GM19351 (cell line): ENCODE results near the gene AP1G2.
"Not testable (repeated sequence)": the region's sequence is repeated elsewhere in the genome, so short reads cannot be mapped to it uniquely, and the experiment has no call there.

Experiments
- ATAC-seq: cut with Tn5 transposase; IDR thresholded peaks from one replicate; pipeline ENCODE4 v1.9.1; 2021; ENCODE audit warnings: mild to moderate bottlenecking, moderate library complexity; ENCODE audit not compliant: unreplicated experiment

The AP1G2 gene, protein sequence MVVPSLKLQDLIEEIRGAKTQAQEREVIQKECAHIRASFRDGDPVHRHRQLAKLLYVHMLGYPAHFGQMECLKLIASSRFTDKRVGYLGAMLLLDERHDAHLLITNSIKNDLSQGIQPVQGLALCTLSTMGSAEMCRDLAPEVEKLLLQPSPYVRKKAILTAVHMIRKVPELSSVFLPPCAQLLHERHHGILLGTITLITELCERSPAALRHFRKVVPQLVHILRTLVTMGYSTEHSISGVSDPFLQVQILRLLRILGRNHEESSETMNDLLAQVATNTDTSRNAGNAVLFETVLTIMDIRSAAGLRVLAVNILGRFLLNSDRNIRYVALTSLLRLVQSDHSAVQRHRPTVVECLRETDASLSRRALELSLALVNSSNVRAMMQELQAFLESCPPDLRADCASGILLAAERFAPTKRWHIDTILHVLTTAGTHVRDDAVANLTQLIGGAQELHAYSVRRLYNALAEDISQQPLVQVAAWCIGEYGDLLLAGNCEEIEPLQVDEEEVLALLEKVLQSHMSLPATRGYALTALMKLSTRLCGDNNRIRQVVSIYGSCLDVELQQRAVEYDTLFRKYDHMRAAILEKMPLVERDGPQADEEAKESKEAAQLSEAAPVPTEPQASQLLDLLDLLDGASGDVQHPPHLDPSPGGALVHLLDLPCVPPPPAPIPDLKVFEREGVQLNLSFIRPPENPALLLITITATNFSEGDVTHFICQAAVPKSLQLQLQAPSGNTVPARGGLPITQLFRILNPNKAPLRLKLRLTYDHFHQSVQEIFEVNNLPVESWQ

DNA sequence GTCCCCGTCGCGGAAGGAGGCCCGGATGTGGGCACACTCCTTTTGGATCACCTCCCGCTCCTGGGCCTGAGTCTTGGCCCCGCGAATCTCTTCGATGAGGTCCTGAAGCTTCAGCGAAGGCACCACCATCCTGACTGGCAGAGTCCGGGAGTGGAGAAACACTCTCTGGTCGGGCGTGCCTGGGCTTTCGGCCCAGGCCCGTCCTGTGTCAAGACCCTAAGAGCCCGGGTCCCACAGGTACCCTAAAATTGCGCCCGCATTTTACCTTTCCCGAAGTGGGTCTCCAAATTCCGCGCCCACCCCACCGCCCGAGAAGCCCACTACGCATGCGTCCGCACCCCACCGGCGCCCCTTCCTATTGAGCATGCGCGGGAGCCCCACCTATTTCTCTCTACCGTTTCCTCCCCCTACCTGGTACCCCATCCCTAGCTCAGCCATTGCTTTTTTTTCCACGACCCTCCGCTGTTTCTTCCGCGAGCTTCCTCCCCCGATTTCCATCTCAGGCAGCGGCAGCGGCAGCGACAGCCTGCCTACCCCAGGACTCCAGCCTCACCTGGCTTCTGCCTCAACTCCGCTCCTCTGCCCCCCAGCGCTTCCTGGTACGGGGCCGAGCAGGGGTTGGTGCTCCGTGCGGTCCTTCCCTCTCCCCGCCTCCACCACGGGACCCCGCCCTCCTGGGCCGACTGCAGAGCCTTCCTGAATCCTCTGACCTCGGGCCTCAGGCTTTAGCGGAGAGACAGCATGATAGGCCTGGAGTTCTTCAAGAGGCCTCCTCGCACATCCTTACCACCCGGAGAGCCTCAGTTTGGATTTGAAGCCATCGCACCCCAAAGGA, at the start of gene AP1G2:
Gene AP1G2 (minus strand): TSS at position 606 of the 835 bp plus-strand sequence. CDS start 477 bp downstream, at position 129.
- peak; percentile 90 for ATAC-seq

DNA sequence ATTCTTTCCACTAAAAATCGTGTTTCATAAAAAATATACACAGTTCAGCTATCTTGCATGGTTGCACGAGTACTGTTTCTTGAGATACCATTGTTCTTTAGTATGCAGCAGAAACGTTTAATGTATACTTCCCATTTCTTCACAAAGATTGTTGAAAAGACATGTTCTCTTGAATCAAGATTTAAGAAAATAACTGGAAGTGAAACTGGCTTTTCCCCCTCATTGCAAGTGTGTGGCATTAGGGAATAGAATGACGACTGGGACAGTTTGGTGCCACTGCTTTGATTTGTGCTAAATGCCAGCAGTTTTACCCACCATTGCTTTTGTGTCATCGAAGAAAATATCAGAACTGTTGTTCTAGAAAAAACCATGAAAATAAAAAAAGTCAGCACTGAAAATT, 48.3 kb upstream of the AP1G2 start:
- ATAC-seq = no peak

DNA sequence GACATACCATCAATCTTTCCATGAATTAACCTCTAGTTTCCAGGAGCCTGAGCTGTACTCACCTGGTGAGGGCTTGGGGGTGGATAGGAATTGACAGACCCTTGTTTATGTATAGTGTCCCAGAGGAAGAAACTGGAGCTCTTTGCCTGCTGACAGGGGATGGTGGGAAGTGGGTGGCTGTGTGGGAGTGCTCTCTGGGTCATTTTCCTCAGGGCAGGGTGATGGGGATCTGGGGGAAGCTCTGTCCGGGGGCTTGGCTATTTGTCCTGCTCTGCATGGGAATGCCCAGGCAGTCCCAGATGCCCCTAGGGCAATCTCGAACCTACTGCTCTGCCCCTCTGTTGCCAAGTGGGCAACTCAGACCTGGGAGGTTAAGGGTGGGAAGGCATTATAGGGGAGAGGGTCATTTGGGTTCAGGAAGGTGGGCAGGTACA, 46.8 kb upstream of the AP1G2 start:
- no peak for ATAC-seq

DNA sequence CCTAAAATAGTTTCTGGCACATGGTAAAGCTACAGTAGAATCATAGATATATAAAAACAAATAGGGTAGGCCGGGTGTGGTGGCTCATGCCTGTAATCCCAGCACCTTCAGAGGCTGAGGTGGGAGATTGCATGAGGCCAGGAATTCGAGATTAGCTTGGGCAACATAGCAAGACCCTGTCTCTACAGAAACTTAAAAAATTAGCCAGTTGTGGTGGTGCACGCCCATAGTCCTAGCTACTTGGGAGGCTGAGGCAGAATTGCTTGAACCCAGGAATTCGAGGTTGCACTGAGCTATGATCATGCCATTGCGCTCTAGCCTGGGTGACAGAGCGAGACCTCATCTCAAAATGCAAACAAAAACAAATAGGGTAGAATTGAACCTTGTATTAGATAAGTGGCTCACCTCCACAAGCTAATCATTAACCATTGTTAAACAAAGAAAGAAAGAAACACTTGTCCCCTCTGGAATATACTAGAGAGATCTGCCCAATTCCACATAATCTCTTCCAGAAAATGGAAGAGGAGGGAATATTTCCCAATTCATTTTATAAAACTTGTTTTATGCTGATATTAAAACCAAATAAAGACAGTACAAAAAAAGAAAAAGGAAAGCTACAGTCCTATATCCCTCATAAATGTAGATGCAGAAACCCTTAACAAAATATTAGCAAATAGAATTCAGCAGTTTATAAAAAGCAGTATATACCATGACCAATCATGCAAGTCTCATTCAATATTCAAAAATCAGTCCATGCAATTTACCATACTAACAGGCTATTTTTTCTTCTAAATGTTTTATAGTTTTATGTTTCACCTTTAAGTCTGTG, 45.9 kb upstream of the AP1G2 start:
- no peak for ATAC-seq

DNA sequence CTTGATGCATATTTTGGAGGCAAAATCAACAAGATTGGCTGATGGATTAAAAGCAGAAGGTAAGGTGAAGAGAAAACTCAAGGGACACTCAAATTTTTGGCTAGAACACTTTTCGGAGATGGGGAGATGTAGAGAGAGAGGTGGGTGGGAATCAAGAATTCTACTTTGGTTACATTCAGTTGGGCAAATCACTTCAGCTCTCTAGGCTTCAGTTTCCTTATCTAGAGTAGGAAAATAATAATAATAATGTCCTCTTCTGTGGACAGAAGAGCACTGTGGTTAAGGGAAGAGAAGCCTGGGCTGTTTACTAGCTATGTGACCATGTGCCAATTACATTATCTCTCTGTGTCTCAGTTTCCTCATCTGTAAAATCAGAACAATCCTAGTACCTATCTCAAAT, 45.2 kb upstream of the AP1G2 start:
- no peak for ATAC-seq

DNA sequence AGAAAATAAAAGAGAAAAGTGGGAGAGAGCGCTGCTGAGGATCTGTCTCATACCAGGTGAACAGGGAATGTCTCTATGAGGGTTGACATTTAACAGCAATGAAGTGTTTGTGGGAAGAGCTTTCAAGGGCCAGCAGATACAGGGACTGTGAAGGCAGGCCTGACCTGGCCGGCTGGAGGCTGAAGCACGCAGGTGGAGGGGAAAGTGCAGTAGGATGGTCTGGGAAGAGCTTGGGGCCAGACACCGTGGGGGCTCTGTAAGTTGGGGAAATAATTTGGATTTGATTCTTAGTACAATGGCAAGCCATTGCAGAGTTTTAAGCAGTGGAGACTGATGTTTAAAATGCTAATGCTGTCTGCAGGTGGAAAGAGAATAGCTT, 44.8 kb upstream of the AP1G2 start:
- ATAC-seq = no peak

DNA sequence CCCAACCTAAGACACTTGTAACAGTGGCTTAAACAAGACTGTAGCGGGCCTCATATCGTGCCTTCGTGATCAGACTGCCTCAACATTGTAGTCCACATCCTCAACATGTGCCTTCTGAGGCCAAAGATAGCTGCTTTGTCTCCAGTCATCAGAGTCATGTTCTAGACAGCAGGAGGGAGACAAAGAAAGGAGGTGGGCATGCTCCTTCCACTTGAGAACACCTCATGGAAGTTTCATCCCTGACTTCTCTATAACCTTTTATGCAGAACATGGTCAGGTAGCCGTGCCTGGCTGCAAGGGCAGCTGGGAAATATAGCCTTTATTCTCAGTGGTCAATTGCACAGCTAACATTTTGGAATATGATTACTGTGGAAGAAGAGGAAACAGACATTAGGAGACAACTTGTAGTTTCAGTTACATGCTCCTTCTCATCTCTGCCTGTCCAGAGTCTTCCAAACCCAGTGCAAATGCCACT, 43.3 kb upstream of the AP1G2 start:
- no peak for ATAC-seq

DNA sequence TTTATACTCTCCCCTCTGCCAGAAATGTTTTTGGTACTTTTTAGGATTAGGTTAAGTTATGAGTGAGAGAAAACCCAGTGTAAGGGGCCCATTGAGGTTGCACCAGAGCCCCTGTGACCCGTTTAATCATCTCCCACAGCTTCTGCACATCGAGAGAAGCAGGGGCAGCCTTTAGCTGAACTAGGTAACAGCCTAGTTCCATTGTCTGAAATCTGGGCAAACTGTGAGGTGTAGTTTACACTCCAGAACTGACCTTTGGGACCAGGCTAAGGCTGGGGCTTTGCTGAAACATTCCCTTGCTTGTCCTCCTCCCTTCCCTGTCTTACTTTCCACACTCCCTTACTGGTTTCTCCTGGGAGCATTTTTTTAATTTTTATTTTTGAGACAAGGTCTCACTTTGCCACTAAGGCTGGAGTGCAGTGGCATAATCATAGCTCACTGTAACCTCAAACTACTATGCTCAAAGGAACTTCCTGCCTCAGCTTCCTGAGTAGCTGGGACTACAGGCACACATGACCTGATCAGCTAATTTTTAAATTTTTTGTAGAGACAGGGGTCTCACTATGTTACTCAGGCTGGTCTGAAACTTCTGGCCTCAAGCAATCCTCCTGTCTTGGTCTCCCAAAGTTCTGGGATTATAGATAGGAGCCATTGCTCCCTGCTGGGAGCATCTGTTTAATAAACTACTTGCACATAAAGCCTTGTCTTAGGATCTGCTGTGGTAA, 42.7 kb upstream of the AP1G2 start:
- ATAC-seq = no peak

DNA sequence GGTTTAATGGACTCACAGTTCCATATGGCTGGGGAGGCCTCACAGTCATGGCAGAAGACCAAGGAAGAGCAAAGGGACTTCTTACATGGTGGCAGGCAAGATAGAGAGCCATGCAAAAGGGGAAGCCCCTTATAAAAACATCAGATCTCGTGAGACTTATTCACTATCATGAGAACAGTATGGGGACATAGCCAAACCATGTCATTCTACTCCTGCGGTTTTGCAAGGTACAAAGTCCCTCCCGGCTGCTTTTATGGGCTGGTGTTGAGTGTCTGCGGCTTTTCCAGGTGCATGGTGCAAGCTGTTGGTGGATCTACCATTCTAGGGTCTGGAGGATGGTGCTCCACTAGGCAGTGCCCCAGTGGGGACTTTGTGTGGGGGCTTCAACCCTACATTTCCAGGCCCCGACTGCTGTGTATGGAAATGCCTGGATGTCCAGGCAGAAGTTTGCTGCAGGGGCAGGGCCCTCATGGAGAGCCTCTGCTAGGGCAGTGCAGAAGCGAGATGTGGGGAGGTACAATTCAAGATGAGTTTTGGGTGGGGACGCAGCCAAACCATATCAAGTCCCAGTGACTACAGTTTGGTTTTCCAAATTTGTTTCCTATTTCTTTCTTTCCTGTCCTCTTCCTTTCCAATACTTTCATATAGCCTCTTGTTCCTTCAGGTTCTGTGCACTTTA, 42.0 kb upstream of the AP1G2 start:
- ATAC-seq = not testable (repeated sequence)

DNA sequence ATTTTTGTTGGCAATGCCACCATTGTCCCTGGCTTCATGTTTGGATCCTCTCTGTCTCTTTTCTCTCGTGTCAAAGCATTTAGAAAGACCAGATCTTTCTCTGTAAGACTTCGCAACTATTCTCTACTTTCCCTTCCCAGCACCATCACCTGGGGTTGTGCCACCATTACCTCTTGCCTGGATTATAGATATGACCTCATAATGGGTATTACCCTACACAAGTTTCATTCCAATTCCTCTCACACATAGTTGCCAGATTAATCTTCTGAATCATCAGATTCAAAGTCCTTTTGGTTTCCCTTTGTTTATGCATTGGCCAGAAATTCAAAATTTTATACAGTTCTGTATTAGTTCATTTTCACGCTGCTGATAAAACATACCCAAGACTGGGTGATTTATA, 41.4 kb upstream of the AP1G2 start:
- no peak for ATAC-seq

DNA sequence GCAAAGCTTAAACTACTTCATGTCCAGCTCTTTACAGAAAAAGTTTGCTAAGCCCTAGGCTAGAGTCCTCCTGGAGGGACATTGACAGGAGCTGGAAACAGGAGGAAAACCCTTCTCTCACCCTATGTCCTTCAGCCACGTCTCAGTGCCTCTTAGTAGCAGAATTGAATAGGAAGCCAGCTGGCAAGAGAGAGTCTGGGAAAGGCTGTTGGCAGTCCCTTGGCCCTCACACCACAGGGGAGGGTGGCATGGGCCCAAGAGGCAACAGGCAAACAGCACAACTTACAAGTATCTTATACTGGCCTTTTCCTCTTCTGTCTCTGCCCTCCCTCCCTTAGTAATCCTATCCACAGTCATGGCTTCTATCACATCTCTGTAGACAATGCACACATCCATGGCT, 40.9 kb upstream of the AP1G2 start:
- no peak for ATAC-seq

DNA sequence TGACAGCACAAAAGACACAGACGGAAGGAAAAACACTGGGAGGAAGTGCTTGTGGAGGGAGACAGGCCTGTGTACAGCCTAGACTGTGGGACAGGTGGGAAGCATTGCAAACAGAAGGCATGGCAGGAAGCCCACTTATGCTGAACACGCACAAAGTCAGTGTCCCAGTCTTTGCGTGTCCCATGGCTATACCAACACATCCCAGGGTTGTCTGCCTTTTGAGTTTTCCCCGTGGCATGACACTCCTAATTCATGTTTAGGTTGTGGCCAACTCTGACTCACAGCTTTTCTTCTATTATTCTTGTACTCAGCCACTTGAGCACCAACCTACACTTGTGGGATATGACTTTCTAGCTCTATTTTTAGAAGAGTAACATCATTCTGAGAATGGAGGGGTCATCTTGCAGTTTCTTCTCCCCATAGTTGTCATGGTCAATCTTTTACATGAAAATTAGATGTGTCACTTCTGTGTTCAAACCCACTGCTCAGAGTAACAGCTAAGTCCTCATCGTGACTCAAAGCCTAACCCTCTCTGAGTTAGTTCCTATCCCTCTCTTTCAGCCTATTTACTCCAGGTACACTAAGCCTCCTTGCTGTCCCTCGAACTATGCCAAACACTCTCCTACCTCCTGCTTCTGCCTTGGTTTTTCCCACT, 38.5 kb upstream of the AP1G2 start:
- peak; percentile 80 for ATAC-seq

DNA sequence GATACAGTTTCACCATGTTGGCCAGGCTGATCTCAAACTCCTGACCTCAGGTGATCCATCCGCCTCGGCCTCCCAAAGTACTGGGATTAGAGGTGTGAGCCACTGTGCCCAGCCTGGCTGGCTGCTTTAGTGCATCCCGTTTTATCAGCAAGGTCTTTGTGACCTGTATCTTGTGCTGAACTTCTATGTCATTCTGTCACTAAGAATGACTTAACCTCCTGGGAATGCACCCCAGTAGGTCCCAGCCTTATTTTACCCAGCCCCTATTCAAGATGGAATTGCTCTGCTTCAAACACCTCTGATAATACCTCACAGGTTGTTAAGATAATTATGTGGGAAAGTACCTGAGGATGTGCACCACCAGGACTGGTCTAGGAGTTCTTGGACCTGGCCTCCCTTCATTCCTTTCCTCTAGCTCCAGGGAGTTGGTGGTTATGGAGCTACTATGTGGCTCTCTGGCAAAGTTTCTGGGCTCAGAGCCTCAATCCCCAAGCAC, 37.1 kb upstream of the AP1G2 start:
- no peak for ATAC-seq

DNA sequence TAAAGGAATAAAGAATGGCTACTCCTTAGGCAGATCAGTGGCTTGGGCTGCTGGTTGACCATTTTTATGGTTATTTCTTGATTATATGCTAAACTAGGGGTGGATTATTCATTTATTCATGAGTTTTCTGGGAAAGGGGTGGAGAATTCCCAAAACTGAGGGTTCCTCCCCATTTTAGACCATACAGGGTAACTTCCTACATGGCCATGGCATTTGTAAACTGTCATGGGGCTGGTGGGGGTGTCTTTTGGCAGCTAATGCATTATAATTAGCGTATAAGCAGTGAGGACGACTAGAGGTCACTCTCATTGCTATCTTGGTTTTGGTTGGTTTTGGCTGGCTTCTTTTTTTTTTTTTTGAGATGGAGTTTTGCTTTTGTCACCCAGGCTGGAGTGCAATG, 36.6 kb upstream of the AP1G2 start:
- no peak for ATAC-seq

DNA sequence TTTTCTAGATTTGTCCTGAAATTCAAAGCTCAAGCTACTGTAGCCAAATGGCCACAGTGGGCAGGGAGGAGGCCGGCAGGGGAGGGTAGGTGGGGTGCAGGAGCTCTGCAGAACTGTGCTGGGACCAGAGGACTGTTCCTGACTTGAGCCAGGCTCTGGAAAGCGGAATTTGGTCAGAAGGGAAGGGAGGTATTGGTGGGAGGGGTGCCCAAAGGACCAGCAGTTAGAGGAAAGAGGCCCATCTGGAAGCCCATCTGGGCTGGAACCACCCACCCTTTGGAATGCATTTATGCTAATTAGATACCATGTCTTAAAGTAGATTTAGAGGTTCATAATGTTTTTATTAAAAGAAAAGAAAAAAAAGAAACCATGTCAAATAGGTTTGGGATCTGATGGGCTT, 35.5 kb upstream of the AP1G2 start:
- no peak for ATAC-seq

DNA sequence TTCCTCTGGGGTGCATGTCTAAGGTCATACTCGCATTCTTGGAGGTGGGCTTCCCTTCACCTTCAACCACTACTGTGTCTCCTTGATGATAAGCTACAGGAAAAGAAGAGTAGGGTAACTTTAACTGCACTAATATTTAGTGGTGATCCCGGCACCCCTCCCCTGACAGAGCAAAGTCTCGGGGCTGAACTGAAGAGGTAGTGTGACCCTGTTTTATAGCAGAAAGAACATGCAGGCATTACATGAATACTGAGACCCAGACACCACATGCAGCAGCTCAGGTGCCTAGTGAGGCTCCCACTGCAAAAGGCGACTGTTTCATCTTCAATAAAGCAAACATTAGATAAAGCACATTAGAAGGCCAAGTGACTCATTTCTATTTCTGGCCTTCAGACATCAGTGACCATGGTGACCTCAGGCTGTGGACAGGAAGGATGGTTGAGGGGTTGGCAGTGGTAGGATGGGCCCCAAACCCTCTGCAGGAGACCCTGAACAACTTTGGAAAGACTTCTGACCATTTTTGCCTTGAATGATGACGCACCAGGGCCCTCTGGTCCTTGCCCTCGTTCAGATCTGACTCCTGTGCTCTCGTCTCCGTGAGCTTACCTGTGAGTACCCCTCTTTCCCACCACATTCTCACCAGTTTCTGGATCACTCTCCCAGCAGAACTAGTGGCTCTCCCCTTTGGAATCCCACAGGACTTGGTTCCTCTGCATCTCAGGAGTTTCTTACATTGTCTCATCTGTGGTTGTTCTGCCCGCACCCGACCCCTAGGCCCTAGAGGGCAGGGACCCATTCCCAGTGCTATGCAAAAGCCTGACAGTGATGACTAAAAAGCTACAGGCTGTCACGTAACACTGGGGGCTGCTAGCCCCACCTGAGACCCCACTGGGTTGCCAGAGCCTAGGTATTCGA, 34.8 kb upstream of the AP1G2 start:
- no peak for ATAC-seq

DNA sequence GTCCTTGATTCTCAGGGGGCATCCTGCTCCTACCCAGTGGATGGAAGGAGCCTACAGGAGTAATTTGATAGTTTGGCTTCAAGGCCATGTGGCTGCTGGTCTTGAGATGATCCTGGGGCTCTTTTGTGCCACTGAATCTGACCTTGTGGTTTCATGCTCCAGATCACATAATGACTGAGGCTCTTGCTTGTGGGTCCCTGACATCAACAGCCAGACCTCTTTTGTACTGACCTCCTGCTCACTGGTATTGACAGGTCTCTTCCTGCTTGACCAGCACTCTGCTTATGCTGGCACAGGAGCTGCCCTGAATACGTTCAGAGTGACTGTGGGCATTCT, 34.2 kb upstream of the AP1G2 start:
- ATAC-seq = no peak

DNA sequence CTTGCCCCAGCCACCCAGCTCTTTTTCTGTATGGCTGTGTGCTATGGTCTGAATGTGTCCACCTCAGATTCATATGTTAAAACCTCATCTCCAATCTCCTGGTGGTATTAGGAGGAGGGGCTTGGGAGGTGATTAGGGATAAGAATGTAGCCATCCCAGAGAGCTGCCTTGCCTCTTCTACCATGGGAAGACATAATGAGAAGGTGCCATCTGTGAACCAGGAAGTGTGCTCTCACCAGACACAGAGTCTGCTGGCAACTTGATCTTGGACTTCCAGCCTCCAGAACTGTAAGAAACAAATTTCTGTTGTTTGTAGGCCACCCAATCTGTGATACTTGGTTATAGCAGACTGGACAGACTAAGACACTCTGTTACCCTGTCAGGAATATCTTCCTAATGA, 33.8 kb upstream of the AP1G2 start:
- ATAC-seq = no peak
